ENCODE data around the gene CNTN4.
"Not testable (repeated sequence)": the region's sequence is repeated elsewhere in the genome, so short reads cannot be mapped to it uniquely, and the experiment has no call there.

The CNTN4 gene

DNA sequence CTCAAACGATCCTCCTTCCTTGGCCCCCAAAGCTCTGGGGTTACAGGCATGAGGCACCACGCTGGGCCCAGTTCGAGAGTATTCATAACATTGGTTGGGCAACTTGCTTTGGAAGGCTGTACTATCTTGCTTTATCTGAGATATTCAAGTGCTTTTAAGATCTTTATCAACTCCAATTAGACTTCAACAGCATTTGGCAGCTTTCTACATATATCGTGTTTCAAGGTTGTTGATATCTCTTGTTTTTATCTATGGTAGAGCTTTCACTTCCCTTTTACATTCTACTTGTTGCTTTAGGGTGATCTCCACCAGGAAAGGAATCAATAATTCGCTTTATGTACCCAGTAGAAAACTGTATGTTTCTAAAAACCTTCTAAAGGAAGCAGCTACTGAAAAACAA lies 616.2 kb downstream of the CNTN4 start:
- no peak for DNase-seq

- DNase-seq: no peak
Observed at GRCh38 chr3:2727101-2727500, 628.4 kb downstream of the CNTN4 start.

GRCh38 chr3:2727610-2728318 lies 629.1 kb downstream of the CNTN4 start:
- no peak for DNase-seq

DNA sequence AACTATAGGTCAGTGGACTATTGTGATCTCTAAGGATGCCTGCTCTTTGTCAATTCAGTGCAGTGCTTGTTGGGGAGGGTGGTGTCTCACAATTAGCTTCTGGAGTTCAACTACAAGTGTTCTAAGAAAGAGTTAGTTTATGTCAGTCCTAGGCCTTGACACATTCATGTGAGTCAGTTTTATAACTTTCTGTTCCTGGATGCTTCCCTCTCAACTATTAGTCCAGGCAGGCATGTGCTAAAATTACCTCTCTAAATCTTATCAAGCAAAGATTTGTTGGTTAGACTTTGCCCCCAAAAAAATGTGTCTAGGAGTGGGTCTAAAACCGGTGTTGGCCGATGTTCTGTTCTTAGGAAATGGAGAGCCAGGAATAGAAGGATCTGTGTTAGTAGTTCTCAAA lies 633.2 kb downstream of the CNTN4 start:
- DNase-seq: no peak

DNA sequence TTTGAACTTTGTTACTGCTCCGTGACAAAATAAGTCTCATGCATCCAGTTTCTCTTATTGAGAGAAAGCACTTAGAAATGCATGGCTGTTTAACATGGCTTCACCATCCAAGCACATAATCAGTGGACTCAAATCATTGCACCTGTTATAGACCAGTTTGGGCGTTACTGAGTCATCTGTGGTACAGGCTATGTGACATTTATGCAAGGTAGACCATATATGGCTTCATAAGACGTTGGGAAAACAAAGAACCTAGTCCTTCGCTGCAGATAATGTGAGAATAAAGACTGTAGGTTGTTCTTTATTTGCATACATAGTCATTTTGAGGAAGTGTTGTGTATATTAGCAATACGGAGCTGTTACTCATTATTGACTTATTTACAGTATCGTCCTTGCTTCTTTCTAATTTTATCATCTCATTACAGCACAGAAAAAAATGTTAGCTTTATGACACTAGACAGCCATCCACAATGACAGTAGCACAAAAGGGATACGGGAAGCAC lies 636.8 kb downstream of the CNTN4 start:
- no peak for DNase-seq

DNA sequence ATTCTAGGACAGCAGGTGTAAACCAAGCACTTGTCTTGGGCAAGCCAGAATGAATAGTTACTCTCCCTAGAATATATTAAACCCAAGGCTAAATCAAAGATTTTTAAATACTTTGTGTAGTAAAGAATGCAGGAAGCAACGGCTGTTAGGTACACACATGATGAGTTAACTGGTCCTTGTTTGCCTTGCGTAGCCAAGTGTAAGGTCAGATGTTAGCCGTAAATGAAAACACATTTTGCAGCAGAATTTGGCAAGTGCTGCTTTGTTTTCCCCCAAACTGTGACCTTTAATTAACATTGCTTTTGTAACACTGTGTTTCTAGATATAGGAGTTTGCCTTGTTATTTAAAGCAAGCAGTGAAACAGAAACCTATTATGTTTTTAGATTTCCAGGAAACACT lies 642.9 kb downstream of the CNTN4 start:
- DNase-seq: no peak

GRCh38 chr3:2765002-2765579 lies 666.4 kb downstream of the CNTN4 start:
- no peak for DNase-seq

- no peak for DNase-seq
Observed at GRCh38 chr3:2770451-2770850, 671.8 kb downstream of the CNTN4 start.

- no peak for DNase-seq
Observed at GRCh38 chr3:2771193-2771592, 672.5 kb downstream of the CNTN4 start.

- DNase-seq: no peak
Observed at GRCh38 chr3:2771741-2772140, 673.1 kb downstream of the CNTN4 start.

DNA sequence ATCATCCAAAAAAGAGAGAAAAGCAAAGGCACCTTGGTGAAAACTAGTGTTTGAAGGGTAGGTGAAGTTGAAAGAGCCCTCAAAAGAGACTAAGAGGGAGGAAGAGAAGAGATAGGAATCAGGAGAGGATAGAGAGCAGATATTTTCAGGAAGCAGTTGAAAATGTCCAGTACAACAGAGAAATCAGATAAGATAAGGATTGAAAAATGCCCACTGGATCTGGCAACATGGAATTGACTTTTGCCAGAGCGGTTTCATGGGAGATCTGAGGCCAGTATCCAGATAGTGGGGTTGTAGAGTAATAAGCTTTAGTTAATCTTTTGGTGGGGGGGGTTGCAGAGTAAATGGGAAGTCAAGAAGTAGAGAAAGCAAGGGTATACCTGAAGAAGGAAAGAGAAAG lies 674.1 kb downstream of the CNTN4 start:
- DNase-seq: no peak

GRCh38 chr3:2774481-2775249 lies 676.0 kb downstream of the CNTN4 start:
- DNase-seq: no peak

DNA sequence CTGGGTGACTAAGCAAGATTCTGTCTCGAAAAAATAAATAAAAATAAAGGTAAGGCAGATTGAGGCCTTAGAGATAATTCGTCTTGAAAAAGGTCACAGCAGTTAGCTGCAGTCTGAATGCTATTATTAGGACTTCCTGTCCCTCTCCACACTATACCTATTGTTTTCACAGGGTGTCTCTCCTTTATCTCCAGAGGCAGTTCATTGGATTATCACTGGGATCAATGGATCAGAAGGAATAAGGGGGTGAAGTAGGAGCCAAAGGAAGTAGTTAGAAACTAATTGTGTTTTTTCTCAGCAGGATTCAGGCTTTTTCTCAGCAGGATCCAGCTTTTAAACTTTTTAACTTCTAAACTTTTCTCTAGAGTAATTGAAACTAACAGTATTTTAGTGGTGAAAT lies 684.6 kb downstream of the CNTN4 start:
- DNase-seq: no peak

GRCh38 chr3:2784627-2785026 lies 686.0 kb downstream of the CNTN4 start:
- no peak for DNase-seq

DNA sequence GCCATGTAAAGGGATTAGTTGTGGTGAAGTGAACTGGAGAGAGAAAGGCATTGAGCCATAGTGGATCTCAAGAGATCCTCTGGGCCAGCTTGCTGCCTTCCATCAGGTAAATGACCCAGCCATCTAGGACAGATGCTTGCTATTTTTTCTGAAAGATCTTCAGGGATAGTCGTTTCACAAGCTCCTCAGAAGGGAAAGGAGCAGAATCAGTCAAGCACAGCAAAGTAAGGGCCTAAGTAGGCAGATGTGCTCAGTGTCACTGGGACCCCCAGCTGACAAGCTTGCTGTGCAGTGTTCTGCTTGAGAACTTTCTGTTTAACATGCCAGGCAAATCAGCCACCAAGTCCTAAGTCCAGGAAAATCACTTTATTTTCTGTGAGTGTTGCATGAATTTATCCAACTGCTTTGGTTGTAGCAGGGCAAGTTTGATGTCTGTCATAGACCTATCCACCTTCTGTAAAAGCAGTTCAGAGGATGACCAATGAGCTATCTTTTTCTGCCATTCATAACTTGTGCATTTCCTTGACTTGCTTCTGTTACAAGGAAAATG lies 691.7 kb downstream of the CNTN4 start:
- no peak for DNase-seq

GRCh38 chr3:2792432-2792831 lies 693.8 kb downstream of the CNTN4 start:
- no peak for DNase-seq

DNA sequence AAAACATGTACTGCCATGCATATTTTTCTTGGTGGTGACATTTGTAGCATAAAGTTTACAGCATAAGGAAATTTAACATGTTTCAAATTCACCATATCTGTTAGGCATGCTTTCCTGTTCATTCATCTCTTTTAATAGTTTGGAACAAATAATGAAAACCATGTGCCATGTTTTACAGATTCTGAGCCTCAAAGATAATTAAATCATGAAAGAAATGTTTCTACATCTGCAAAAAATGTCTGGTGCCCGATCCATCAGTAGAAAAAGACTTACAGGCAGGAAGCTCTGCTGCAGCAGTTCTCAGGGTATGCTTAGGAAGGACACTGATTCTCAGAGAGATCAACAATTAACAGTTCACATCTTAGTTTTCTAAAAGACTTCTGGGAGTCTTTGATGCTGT lies 695.3 kb downstream of the CNTN4 start:
- DNase-seq: no peak

DNA sequence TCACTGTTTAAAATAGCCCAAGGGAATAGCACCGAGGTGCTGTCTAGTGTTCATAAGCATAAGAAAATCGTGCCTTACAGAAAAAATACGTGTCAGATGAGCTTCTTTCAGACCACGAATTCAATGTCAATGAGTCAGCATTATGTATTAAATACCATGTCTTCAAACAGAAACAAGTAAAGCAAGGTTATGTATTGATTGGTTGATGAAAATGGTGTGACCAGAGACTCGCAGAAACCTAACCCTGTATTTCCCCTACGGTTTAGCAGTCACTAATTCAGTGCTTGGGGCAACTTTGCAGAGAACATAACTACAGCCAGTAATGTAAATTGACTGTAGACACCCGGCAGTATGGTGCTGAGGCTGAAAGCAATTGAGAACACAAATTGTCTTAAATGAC lies 703.8 kb downstream of the CNTN4 start:
- DNase-seq: no peak

GRCh38 chr3:2807514-2807913 lies 708.8 kb downstream of the CNTN4 start:
- DNase-seq: no peak

DNA sequence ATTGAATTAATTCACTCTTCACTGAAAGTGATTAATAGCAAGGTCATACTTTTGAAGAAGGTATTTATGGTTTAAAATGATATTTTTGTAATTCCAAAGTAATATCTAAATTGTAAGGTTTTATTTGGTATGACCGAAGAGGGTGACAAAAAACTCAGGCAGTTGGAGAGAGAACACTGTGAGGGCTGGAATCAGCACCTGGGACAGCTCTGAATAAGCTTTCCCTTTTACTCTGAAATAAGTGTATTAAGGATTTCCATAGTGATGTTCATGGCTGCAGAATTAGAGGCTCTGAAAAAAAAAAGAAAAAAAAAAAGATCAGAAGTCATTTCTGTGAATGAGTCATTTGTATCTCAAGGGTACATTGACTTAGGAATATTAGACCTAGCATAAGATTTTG lies 712.1 kb downstream of the CNTN4 start:
- DNase-seq: no peak

- no peak for DNase-seq
Observed at GRCh38 chr3:2819571-2819970, 720.9 kb downstream of the CNTN4 start.

DNA sequence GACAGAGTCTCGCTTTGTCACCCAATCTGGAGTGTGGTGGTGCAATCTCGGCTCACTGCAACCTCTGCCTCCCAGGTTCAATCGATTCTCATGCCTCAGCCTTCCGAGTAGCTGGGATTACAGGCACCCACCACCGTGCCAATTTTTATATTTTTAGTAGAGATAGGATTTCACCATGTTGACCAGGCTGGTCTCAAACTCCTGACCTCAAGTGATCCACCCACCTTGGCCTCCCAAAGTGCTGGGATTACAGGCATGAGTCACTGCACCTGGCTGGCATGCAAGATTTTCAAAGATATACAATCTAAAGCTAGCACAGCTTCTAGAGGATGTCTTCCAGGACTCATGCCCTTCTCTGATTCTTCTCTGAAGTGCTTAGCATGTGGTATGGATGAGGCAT lies 722.3 kb downstream of the CNTN4 start:
- DNase-seq: not testable (repeated sequence)

DNA sequence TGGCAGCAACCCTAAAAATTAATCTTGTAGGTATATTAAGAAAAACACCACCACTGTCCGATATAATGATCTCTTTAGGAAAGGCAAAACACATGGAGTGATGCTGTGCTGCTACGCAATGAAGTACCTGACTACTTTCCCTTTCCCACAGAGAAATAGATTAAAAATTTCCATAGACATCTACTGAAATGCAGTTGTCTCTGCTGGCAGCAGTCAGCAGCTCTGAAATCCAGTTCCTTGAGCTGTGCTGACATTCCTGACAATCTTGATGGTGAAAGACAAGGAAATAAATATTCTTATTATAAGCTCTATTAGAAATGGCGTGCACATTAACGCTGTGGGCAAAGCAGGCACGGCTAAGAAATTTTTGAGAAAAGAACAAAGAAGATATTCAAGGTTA lies 723.9 kb downstream of the CNTN4 start:
- no peak for DNase-seq

GRCh38 chr3:2823031-2823430 lies 724.4 kb downstream of the CNTN4 start:
- DNase-seq: no peak
